NCI-H446 treated with DMSO at 0.1 percent for 48 hours (cell line): Measurements from ENCODE around the gene PPTC7.
"Not testable (repeated sequence)": the region's sequence is repeated elsewhere in the genome, so short reads cannot be mapped to it uniquely, and the experiment has no call there.

ENCODE experiments used
- DNase-seq: peaks from one replicate; lab custom pipeline; 2025; lab: John Stamatoyannopoulos, UW

Gene PPTC7

DNA sequence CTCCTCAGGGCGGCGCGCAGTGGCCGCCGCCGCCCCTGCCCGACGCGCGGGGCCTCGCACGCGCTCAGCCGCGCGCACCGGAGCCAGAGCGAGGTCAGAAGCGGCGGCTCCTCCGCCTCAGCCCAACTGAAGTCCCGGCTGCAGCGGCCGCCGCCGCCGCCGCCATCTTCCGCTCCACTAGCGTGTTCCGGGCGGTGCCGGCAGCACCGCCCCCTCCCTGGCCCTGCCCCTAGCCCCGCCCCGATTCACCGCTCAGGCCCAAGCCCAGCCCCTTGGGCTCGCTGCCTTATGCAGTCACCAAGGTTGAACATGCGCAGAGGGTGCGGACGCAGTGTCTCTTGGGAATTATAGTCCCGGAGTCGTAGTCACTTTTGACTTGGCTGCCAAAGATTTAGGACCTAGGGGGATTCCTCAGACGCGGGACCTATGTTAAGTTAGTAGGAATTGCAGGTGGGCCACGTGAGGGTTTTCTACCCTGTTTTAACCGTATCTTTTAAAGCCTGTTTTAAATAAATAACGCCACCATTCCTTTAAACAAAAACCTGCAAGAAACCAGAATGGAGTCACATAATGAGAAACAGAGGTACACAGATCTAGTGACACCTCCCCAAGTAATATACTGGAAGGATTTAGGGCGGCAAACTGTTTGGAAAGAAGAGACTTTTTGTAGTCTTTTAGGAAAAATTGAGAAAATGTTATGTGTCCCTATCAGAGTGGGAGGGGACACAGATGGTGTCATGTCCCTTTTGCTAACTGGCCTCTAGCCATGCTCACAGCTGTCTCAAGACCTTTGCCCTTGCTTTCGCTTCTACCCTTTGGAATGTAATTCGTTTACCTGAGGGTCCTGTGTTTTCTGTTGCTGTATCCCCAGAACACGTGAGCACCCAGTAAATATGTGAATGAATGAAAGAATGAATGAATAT, at the start of gene PPTC7:
Gene PPTC7 (minus strand): TSS at position 182 of the 923 bp plus-strand sequence. CDS start 287 bp downstream, outside the sequence.
- DNase-seq, result peak; percentile 89

GRCh38 chr12:110627500-110628195, 44.5 kb upstream of the PPTC7 start:
- DNase-seq, result no peak

- no peak for DNase-seq
Measured at GRCh38 chr12:110622582-110622981, 39.5 kb upstream of the PPTC7 start.

GRCh38 chr12:110619534-110619953, 36.4 kb upstream of the PPTC7 start:
- no peak for DNase-seq

GRCh38 chr12:110616471-110617115, 33.5 kb upstream of the PPTC7 start:
- DNase-seq, result no peak

DNA sequence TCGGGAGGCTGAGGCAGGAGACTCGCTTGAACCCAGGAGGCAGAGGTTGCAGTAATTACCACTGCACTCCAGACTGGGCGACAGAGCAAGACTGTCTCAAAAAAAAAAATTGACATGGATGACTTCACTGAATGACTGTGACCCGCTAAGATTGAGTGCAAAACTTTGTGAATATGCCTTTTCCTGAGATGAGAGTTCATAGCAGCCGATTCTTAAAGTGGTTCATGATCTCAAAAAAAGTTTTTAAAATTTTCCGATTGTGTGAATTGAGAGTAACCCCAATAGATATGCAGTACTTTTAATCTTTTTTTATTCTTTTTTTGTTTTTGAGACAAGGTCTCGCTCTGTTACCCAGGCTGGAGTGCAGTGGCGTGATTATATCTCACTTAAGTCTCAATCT, 32.1 kb upstream of the PPTC7 start:
- no peak for DNase-seq

DNA sequence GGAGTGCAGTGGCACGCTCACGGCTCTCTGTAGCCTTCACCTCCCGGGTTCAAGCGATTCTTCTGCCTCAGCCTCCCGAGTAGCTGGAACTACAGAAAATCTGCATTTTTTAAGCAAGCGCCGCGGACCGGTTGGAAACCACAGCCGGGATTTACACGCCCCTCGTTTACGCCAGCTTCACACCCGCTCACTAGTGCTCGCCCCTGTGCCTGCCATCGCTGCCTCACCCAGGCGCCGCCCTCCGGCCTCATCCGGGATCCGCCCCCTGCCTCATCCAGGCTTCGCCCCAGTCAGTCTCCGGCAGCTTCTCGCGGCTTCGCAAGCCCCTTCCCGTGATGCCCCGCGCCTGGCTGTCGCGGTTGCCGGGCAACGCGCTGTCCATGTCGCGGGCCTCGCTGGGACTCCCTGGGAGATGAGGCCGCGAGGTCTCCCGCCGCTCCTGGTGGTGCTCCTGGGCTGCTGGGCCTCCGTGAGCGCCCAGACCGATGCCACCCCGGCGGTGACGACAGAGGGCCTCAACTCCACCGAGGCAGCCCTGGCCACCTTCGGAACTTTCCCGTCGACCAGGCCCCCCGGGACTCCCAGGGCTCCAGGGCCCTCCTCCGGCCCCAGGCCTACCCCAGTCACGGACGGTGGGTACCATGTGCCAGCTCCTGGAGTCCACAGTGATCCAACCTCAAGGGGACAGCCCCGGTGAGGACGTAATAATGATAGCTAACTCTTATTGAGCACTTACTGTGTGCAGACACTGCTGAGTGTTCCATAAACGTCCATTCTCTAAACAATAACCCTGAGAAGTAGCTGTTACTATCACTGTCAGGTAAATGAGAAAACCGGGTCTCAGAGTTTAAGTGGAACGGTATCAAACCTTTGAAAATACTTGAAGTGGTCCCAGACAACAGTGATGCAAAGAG, 30.9 kb upstream of the PPTC7 start, which contains the start of gene TCTN1:
Gene TCTN1 (plus strand): TSS at position 359 of the 914 bp plus-strand sequence. CDS start 54 bp downstream, at position 413.
- DNase-seq, result peak; percentile 86

DNA sequence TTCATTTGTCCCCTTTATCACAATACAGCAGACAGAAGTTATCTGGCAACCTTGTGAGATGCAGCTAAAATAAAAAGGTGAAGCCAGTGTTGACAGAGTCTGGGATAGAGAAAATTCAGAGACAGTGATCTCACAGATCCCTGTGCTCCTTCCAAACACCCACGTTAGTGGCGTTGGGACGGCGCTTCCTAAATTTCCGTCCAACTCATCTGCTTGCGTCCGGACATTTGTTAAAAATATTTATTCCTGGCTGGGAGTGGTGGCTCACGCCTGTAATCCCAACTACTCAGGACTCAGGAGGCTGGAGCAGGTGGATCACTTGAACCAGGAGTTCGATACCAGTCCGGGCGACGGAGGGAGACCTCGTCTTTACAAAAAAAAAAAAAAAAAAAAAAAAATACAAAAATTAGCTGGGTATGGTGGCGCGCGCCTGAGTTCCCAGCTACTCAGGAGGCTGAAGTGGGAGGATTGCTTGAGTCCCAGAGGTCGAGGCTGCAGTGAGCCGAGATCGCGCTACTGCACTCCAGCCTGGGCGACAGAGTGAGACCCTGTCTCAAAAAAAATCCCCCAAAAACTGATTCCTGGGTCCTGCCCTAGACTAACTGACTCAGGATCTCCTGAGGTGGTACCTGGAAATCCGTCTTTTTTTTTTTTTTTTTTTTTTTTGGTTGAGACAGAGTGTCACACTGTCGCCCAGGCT, 30.1 kb upstream of the PPTC7 start:
- no peak for DNase-seq

GRCh38 chr12:110606253-110606611, 23.1 kb upstream of the PPTC7 start:
- no peak for DNase-seq

DNA sequence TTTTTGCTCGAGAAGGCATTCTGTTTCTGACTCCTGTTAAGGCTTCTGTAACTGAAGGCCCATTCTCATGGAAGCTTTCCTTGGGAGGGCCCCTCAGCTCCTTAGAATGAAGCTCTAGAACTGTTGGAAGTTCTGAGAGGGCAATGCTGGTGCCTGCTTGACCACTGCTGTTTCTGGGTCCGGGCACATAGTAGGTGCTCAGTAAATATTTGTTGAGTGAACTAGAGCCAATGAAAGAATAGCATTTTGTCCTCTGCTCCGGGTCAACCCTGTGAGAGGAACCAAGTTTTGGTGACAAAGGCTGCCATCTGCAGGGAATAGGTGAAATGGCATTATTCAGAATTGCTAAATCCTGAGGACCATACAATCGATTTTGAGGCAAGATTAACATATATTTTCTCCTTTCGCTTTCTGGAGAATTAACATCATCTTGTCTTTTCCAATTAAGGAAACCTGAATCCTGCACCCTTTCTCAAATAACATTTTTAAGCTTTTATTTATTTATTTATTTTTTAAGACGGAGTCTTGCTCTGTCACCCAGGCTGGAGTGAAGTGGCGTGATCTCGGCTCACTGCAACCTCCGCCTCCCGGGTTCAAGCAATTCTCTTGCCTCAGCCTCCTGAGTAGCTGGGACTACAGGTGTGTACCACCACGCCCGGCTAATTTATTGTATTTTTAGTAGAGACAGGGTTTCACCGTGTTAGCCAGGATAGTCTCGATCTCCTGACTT, 19.1 kb upstream of the PPTC7 start:
- DNase-seq, result peak; percentile 19

- no peak for DNase-seq
Measured at GRCh38 chr12:110600254-110600653, 17.1 kb upstream of the PPTC7 start.

DNA sequence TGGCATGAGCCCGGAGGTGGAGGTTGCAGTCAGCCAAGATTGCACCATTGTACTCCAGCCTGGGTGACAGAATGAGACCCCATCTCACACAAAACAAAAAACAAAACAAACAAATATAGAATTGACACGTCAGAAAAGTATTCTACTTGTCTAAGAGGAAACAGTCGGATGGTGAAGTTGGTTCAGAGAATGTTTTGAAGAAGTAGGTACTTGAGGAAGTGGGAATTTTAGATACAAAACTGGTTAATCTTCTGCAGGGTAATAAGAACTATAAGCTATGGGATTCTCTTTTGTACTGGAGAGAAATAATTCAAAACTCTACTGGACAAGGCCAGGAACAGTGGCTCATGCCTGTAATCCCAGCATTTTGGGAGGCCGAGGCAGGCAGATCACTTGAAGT, 16.2 kb upstream of the PPTC7 start:
- no peak for DNase-seq

DNA sequence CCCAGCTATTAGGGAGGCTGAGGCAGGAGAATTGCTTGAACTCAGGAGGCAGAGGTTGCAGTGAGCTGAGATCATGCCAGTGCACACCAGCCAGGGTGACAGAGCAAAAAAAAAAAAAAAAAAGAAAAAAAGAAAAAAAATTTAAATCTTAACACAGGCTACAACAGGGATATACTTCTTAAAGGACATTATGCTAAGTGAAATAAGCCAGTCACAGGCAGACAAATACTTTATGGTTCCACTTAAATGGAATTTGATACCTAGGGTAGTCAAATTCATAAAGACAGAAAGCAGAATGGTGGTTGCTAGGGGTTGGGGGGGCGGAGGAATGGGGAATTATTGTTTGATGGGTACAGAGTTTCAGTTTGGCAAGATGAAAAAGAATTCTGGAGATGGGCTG, 14.8 kb upstream of the PPTC7 start:
- no peak for DNase-seq

DNA sequence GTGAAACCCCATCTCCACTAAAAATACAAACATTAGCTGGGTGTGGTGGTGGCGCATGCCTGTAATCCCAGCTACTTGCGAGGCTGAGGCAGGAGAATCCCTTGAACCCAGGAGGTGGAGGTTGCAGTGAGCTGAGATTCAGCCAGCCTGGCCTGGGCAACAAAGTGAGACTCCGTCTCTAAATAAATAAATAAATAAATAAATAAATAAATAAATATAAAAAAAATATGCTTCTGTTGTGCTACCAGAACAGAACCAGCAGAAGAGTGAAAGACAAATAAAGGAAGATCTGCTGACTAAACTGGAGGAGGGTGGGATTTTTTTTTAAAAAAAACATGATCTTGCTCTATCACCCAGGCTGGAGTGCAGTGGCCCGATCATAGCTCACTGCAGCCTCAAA, 9.8 kb upstream of the PPTC7 start:
- DNase-seq, result not testable (repeated sequence)

DNA sequence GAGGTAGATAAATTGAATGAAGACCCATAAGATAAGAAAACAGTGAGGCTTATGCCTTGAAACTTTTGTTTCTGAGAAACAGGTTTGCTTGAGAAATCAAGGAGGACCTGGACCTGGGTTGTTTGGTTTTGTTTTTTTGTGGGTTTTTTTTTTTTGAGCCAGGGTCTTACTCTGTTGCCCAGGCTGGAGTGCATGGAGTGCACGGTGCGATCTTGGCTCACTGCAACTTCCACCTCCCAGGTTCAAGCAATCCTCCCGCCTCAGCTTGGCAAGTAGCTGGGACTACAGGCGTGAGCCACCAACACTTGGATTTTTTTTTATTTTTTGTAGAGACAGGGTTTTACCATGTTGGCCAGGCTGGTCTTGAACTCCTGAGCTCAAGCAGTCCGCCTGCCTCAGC, 9.0 kb upstream of the PPTC7 start:
- no peak for DNase-seq

DNA sequence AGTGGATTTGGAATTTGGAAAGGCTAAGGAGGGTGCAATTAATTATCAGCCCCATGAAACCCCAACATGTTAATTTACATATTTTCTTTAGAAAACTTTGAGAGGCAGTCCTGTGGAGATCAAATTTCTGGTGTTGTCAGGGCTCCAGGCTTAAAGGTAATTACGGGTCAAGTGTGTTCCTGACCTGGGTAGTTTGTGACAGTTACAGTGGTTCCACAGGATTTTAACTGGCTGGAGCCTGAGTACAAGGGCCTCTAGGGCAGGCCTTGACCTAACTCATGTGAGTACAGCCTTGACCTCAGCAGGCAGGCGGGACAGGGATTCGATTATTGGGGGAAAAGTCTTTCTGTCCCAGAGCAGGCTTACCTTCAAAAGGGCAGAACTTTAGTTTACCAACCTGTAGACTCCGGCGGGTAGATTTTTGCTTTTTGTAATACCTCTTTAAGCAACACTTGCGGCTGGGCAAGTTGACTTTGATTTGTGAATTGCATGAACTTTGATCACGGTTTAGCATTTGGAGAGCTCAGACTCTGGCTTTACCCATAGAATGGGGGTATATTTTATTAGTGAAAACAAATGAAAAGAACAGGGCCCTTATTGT, 8.4 kb upstream of the PPTC7 start:
- DNase-seq, result no peak

DNA sequence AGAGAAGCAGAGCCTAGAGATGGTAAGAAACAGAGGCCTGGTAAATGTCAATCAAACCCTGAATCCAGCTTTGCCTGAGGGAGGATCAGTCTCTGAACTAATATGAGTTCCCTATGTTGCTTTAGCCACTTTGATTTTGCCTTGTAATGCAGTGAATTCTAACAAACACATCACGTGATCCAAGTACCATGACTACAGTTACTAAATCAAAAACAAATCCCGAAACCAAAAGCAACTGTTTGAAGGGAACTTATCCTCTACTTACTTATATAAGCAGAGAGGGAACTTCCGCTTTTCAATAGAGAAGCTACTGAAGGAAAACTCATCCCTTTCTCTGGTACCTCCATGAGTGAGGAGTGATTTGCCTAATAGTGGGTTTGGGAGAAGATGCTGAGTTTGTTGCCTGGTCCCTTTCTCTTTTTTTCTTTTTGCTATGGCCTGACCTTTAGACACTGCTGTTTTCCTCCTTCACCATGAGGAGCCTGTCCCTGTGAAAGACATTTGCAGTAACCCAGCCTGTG, 7.7 kb upstream of the PPTC7 start:
- no peak for DNase-seq

DNA sequence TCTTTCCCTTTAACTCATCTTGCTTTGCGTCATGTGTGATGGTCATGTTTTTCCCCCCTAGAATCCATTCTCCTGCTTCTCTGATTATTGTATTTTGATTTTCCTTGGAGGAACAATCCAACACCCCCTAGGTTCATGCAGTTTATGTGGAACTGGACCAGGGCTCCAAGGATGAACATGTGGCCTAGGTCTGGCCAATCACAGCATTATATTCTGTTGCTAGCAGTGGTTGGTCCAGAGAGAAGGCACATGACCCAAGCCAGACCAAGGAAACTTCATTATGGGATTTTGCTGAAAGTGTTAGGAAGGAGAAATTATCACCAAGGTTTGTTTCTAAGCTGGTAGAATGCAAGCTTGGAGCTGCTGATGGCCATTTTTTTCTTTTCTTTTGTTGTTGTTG, 6.9 kb upstream of the PPTC7 start:
- no peak for DNase-seq

DNA sequence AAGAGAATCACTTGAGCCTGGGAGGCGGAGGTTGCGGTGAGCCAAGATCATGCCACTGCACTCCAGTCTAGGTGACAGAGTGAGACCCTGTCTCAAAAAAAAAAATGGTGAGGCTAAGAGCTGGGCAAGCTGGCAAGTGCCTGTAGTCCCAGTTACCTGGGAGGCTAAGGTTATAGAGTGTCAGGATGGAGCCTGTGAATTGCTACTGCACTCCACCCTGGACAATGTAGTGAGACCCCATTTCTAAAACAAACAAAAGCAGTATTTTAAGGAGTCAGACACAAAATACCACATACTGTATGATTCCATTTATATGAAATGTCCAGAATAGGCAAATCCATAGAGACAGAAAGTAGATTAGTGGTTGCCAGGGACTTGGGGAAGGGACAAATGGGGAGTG, 4.0 kb upstream of the PPTC7 start:
- DNase-seq, result not testable (repeated sequence)
